HS-5 (cell line): ENCODE measurements around the gene STAT5B.

ENCODE experiments used
- DNase-seq: peaks from one replicate; pipeline ENCODE4 v3.0.0-alpha.2; 2012; ENCODE audit warnings: low read depth

The STAT5B gene

DNA sequence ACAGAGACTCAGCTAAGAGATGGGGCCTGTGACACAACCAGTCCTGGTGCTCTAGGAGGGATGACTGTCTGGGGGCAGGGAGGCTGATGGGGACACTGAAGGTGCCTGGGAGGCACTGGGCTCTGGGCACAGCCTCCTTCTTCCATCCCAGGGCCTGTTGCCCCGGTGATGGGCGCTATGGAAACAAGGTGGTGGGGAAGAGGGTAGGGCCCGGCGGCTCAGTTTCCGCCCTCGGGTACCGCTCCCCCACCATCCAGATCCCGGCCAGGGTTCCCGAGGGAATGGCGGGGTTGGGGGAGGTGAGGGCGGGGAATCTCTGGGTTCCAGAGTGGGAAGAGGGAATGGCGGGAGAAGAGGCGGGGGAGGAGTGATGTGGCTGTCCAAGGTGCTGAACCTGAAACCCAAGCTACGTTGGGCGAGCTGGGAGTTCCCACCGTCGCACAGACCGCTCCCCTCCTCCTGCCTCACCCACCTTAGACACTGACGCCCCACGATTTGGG lies 96.2 kb downstream of the STAT5B start:
- DNase-seq: no peak

DNA sequence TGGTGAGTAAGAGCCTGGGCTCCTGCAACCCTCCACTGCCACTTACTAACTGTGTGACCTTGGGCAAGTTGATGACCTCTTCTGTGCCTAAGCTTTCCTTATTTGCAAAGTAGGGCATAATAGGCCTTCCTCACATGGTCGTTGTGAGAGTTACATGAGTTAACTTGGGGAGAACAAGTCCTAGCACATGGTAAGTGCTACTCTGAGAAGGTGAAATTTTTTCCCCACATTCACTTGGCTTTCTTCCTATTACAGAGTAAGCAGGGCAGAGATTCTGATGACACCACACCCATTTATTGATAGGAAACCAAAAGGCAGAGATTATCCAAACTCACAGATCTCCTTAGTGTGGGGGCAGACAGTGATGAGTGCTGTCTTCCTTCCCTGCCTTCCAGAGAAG lies 96.9 kb downstream of the STAT5B start:
- DNase-seq: no peak

DNA sequence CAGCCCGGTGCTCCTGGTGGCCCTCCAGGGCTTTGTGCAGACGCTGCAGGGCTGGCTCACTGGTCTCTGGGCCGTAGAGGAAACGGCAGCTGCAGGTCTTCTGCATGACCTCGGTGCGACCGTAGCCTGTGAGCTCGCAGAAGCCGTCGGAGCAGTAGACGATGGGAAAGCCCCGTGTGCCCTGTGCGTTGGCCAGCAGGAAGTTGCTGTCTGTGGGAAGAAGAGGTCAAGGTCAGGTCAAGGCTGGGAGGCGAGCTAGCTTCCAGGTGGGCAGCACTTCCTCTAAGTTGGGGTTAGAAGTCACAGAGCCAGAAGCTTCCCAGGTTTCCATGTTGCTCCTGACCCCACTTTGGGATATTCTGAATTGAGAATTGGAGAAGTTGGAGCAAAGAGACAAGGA lies 97.4 kb downstream of the STAT5B start:
- no peak for DNase-seq

DNA sequence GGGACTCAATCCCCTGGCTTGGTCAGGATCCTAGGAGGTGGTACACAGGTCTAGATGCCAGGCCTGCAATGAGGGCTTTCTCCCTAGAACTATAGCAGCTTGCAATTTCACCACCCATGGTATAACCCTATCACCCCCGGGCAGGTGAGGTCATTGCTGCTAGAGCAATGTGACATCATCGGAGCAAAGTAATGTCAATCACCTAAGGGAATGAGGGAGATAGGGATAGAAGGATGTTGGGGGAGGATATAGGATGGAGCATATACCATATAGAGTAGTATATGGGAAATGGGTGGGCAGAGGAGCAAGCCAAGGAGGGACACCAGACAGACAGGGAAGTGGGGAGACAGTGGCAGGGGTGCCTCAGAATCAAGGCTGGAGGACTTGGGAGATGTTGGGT lies 98.5 kb downstream of the STAT5B start:
- DNase-seq: no peak

DNA sequence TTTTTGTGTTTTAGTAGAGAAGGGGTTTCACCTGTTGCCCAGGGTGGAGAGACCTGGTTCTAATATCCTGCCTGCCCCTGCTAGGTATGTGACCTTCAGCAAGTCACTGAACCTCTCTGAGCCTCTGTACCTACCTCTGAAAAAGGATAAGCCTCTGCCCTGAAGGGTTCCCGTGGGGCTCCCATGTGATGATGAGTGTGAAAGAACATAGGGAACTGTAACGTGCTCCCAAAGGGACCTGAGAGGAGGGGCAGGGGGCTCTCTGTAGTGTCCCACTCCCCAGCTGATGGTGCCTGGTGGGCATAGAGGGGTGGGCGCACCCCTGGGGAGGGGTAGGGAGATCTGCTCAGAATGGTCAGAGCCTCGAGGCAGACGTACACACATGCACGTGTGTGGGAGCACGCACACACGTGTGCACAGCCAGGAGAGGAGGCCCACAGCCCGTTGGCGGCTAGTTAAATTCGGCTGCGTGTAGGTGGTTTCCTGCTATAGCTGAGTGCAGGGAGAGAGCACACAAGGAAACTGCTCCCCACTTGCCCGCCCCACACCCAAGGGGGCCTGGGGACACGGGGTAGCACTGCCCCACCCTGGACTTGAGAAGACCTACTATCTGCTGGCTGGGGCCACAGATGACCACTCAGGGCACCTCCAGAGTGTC lies 101.9 kb downstream of the STAT5B start:
- DNase-seq: no peak

DNA sequence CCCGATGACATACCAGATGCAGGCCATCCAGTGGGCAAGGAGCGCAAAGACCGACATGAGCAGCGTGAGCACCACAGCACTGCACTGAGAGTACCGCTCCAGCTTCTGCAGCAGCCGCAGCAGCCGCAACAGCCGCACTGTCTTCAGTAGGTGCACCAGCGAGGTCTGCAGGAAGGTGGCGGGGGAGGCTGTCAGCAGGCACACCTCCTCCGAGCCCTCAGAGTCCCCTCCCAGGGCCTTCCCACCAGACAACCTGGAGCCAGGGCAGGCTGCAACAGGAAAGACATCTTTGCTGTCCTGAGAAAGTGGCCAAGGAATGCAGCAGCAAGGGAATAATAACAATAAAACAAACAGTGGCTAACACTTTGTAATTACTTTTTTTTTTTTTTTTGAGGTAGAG lies 104.4 kb downstream of the STAT5B start:
- no peak for DNase-seq

DNA sequence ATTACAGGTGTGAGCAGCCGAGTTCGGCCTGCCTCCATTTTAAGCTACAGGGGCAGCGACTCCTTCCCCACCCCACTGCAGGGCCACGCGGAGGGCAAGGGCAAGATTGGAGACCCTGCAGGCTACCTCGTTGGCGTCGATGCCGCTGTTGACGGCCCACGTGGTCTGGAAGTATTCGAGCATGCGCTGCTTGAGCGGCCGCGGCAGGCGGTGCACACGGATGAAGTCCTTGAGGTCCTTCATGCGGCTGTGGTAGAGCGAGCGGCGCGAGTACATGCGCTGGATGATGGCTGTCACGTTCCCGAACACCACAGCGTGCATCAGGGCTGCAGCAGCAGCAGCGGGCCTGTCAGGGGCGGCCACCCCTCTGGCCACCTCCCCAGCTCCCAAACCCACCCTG lies 106.8 kb downstream of the STAT5B start:
- DNase-seq: no peak

DNA sequence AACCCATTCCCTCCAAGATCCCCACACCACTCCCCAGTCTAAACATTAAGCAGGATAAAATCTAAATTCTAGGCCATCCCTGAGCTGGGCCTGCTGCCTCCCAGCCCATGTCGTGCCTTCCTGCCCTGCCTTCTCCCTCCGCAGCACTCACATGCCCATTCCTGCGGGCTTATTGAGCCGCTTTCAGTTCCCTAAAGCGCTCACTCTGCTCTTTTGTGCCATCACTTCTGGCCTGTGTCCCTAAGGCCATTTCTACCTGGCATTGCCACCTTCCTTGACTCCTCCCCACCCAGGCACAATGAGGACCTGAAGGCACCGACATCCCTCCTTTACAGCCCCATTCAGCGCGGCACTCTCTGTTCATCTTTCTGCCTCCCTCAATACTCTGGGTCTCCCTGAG lies 108.4 kb downstream of the STAT5B start:
- DNase-seq: no peak

DNA sequence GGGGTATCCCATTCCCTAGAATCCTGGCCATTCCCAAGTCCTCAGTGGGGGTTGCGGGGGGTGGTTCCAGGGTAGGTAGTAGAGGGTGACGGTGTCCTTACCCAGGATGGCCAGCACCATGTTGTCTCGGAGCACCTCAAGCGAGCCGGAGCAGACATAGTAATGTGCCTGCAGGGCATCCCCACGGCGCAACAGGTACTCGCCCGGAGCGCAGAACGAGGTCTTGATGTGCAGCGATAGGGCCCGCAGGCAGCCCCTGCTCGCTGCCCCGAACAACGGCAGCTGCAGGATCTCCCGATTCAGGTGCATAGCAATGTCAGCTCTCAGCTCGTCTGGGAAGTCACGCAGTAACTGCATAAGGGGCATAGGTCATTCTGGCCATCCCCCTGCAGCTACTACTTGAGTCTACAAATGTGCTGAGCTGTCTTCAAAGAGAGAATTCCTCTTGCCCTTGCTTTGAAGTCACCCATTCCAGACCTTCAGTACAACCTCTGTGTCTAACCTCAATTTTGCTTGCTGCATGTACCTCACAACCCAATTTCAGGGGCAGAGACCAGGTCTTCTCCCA lies 109.9 kb downstream of the STAT5B start:
- no peak for DNase-seq

DNA sequence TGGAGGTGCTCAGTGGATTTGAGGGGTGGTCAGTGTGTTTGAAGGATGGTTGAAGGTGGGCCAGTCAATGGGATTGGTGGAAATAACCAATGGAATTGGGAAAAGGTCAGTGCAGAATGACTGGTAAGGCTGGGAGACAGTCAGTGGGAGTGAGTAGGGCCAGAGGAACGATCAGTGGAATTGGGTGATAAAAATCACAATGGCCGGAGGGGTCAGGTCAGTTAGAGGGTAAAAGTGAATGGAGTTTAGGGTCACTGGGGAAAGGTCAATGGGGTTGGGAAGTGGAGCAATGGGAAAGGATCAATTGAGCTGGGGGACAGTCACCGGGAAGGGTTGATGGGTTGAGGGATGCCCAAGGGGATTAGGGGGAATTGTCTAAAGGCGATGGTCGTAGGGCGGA lies 110.4 kb downstream of the STAT5B start:
- DNase-seq: no peak

DNA sequence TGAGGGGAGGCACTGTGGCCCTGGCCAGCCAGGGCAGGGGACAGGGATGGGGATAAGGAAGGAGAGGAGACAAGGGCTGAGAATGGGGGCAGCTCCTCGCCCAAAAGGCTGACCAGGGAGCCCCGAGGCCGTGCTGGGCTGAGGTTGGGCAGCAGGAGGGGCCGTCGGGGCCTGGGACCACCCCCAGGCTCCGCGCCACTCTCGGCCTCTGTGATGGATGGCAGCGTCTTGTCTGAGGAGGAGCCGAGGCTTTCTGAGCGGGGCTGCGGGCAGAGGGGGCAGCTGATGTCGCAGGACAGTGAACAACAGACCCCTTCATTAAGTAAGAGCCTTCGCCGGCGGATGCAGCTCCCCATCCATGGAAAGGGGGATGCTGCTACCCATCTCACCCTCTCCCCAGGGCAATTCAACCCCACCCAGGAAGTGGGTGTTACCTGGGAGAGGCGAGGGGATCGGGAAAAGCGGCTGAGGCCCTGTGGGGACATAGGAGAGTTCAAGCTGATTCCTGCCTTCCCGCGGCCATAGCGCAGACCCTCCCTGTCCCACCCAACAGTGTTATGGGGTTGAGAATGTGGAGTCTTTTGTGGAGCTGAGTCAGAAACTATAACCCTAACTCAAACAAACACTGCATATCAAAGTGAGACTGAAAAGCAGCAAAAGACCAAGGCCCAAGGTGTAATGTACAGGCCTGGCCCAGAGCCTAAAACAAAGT lies 112.3 kb downstream of the STAT5B start:
- no peak for DNase-seq

DNA sequence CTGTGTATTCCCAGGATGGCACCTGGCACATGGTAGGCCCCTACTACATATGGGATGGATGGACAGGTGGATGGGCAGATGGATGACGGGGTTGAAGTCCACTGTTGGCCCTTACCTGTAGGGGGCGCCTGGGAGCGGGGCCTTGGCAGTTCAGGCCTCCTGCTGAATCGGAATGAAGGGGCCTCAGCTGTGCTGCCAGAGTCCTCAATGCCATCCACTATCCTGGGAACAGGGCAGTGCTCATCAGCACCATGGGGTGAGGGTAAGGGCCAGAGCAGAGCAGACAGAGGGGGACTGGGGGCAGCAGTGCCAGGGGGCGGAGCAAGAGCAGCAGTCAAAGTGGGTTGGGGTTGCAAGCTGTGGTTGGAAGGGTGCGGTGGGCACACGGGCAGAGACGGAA lies 113.1 kb downstream of the STAT5B start:
- no peak for DNase-seq

DNA sequence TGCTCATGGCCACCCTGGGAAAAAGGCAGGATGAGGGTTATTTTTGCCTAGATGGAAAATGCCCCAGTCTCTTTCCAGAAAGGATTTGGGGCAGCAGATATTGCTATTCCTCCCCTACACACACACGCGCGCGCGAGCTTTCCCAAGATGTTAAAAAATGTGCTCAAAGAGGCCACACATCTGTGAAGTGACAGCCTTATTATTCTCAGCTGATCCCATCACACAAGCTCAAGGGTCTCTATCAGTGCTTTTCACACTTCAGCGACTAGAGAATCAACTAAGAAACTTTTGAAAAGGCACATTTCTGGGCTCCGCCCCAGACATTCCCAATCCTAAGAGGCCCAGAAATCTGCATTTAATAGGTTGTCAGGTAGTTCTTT lies 115.7 kb downstream of the STAT5B start:
- no peak for DNase-seq

DNA sequence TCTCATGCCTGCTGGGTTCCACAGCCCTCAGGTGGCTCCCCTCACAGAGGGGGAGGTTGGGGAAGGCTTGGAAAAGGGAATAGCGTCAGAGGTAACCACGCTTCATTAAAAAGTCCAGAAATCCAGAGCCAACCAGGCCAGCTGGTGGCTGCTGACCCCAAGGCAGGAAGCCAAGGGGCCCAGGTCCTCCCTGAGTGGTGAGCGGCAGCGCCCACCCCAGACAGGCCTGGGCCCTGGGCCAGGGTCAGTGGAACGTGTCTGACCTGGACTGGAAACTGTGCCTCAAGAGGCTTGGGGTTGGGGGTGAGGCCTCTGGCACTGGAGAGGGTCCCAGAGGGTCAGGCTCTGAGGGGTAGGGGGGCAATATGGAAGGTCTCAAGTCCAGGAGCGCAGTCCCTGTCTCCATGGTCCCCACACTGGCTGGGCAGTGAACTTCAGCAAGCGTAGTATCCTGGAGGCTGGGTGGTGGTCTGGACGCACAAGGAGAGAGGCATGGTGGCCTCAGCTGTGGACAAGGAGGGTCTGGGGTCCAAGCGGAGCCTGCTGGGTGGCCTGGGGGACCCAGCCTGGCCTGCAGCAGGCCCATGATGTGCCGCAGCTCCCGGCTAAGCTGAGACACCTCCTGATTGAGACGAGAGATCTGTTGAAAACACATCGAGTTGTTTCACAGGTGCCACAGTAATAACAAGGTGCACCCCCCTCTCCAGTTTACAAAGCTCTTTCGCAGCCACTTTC lies 116.2 kb downstream of the STAT5B start:
- DNase-seq: no peak

DNA sequence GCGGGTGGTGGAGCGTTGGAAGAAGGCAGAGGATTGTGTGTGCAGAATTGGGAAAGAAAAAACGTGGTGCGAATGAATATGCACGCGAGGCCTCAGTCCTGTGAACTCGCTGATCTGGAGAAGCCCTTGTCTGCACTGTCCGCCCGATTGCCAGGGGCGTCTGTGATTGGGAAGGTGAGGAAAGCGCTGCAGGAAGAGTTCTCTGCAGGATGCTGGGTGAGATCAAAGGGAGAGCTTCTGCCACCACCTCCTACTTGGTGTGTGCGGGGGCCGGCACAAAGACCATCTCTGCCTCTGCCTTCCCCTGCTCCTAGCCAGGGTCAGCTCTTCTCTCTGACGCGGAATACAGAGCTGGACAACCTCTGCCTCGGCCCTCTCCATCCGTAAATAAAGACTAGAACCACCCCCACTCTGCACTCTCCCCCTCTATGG lies 120.6 kb downstream of the STAT5B start:
- DNase-seq: no peak

DNA sequence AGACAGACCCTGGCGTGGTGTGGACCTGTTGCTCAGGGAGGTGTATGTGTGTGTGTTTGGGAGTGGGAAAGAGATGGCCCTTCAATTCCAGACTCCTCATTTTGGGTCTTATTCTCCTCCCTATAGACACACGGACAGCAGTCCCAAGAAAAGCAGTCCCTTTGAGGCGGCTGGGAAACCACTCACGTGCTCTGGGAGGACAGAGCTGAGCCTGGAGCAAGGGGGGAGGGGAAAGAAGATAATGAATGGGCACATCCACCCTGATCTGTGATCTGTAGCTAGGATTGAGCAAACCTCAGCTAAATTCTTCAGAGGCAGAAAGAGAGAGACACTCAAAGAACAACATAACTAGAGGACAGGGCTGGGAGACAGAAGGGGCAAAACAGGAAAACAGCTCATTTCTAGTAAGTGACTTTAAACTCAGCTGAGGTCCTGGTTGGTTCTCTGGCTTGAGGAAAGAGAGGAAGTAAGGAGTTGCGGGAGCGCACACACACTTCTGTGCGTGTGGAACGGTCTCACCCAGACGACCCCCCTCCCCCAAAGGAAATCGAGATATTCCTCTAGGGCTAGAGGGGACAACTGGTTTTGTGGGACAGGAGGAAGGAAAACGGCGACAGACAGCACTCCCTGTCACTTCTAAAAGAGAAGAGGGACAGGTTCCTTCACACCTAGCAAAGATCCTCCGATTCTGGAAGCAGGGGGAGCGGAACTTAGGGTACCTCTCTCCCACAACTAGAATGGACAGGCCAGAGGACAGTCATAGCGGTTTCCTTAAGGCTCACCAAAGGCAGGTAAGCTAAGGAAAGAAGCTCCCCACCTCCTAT lies 122.1 kb downstream of the STAT5B start:
- DNase-seq: no peak
